Measurements from ENCODE around the gene KCNQ1.

GRCh38 chr11:2564588-2565425, 120.0 kb downstream of the KCNQ1 start:
- TF ChIP-seq CTCF (IDR thresholded peaks at IDR 0.05): no peak
- TF ChIP-seq POLR2A (IDR thresholded peaks at IDR 0.05): no peak

Measured in upper lobe of left lung (tissue), 4 donors.